BE2C (cell line): Measurements from ENCODE around the gene FSTL4.
"Not testable (repeated sequence)": the region's sequence is repeated elsewhere in the genome, so short reads cannot be mapped to it uniquely, and the experiment has no call there.

Experiments
- DNase-seq: peaks from one replicate; pipeline ENCODE4 v3.0.0-alpha.2; 2020
- H3K27me3 ChIP-seq: fragments of 250-450 bp; sonication (Bioruptor Pico); 2 replicates; pipeline ENCODE4 v1.5.1; 2020; ENCODE audit warnings: mild to moderate bottlenecking
- H3K36me3 ChIP-seq: fragments of 250-450 bp; sonication (Bioruptor Pico); 2 replicates; pipeline ENCODE4 v1.5.1; 2020; ENCODE audit warnings: mild to moderate bottlenecking
- H3K4me1 ChIP-seq: fragments of 250-450 bp; sonication (Bioruptor Pico); 2 replicates; pipeline ENCODE4 v1.5.1; 2020
- H3K4me3 ChIP-seq: 2 replicates; pipeline ENCODE4 v1.5.1; 2011; ENCODE audit warnings: low read depth, low read length
- H3K9me3 ChIP-seq: fragments of 250-450 bp; sonication (Bioruptor Pico); 2 replicates; pipeline ENCODE4 v1.5.1; 2020
- CTCF ChIP-seq: IDR thresholded peaks from 2 replicates; pipeline ENCODE4 v1.5.1; 2012; ENCODE audit warnings: mild to moderate bottlenecking, low read depth, low read length

The FSTL4 gene

DNA sequence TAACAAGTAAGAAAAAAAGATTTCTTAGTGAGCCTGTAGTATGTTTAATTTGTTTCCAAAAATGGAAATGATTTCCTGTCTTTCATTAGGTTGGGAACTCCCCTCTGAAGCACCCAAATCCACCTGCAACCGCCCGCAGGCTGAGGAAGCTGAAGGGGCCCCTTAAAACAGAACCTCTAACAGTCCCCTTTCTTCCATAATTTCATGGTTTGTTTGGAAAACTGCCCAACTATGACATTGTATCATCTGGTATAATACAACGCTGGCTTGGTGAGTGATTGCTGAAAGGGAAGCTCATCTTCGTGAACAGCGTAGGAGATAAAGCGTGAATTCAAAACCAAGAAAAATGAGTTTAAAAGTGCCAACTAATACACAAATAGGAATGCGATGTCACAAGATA lies 215.5 kb downstream of the FSTL4 start:
- no peaks in the 10 kb centered on the region for H3K36me3 ChIP-seq
- H3K27me3 ChIP-seq = no peaks in the 10 kb centered on the region
- no peak overlapping the region for H3K4me3 ChIP-seq
- no peak for TF ChIP-seq CTCF
- no peaks in the 10 kb centered on the region for H3K9me3 ChIP-seq
- H3K4me1 ChIP-seq = no peaks in the 10 kb centered on the region
- no peak for DNase-seq

DNA sequence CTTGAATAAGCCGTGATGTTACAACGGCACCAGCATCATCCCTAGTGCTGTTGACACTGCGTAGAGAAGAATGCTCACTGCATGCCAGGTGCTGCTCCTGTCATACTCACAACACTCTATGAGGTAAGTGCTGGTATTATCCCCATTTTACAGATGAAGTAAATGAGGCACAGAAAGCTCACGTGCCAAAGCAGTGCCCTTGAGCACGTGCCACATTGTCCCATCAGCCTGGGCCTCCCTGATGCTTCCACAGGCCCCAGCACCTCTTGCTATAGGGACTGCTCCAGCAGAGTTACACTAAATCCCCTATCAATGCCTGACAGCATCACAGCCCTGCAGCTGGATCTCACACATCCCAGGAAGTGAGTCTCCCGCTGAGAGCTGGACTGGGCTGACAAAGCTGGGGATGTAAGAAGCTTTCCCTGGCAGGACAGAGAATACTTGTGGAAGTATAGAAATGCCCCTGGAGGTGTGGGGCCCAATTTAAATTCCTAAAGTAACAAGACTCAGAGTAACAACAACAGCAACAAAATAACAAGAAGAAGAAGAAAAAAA lies 216.1 kb downstream of the FSTL4 start:
- H3K9me3 ChIP-seq = no peaks in the 10 kb centered on the region
- H3K27me3 ChIP-seq = no peaks in the 10 kb centered on the region
- no peak for DNase-seq
- H3K4me3 ChIP-seq = no peak overlapping the region
- no peaks in the 10 kb centered on the region for H3K4me1 ChIP-seq
- TF ChIP-seq CTCF = no peak
- H3K36me3 ChIP-seq = no peaks in the 10 kb centered on the region

GRCh38 chr5:133395207-133395606 lies 217.1 kb downstream of the FSTL4 start:
- H3K4me3 ChIP-seq, H3K9me3 ChIP-seq, DNase-seq, H3K27me3 ChIP-seq, H3K36me3 ChIP-seq, H3K4me1 ChIP-seq: not testable (repeated sequence)

DNA sequence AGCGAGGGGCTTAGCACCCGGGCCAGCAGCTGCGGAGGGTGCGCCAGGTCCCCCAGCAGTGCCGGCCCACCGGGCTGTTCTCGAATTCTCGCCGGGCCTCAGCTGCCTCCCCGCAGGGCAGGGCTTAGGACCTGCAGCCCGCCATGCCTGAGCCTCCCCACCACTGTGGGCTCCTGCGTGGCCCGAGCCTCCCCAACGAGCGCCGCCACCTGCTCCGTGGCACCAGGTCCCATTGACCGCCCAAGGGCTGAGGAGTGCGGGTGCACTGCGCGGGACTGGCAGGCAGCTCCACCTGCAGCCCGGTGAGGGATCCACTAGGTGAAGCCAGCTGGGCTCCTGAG lies 217.9 kb downstream of the FSTL4 start:
- H3K4me1 ChIP-seq, H3K27me3 ChIP-seq, H3K9me3 ChIP-seq, DNase-seq, H3K36me3 ChIP-seq, H3K4me3 ChIP-seq: not testable (repeated sequence)

DNA sequence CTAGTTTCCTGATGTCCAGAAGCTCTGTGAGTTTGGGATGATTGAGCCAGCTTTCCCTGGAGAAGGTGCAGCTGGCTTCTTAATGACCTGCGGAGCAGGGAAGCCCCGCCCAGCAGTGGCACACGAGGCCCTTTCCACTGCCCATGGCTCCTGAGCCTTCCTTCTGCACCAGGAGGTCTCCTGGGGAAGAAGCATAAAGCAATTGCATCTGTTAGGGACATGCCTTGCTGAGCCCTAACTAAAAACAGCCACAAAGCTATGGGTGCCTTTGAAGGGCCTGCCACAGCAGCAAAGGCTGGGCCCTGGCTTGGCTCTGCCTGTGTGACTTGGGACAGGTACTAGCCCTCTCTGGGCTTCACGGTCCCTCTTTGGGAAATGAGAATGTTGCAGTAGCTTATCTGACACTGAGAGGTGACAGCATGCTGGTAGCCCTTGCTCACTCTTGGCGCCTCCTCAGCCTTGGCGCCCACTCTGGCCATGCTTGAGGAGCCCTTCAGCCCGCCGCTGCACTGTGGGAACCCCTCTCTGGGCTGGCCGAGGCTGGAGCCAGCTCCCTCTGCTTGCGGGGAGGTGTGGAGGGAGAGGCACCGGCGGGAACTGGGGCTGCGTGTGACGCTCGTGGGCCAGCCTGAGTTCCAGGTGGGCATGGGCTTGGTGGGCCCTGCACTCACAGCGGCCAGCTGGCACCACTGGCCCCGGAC lies 218.4 kb downstream of the FSTL4 start:
- no peaks in the 10 kb centered on the region for H3K9me3 ChIP-seq
- no peaks in the 10 kb centered on the region for H3K36me3 ChIP-seq
- H3K4me1 ChIP-seq = no peaks in the 10 kb centered on the region
- no peak overlapping the region for H3K4me3 ChIP-seq
- no peak for DNase-seq
- no peak for TF ChIP-seq CTCF
- H3K27me3 ChIP-seq = no peaks in the 10 kb centered on the region

- no peak for DNase-seq
- Histone ChIP-seq H3K4me1 (no peaks in the 10 kb centered on the region), H3K36me3 (no peaks in the 10 kb centered on the region), H3K4me3 (no peak overlapping the region), H3K9me3 (no peaks in the 10 kb centered on the region), H3K27me3 (no peaks in the 10 kb centered on the region)
- no peak for TF ChIP-seq CTCF
Measured at GRCh38 chr5:133392448-133392847, 219.9 kb downstream of the FSTL4 start.

- Histone ChIP-seq H3K9me3 (no peaks in the 10 kb centered on the region), H3K27me3 (no peaks in the 10 kb centered on the region), H3K36me3 (no peaks in the 10 kb centered on the region), H3K4me3 (no peak overlapping the region), H3K4me1 (no peaks in the 10 kb centered on the region)
- no peak for DNase-seq
- TF ChIP-seq CTCF = no peak
Measured at GRCh38 chr5:133391354-133392136, 220.8 kb downstream of the FSTL4 start.
